HepG2 (cell line): Measurements from ENCODE around the gene DLG4. TPM values are rescaled to one million over a fixed set of nuclear protein-coding genes. Genes with fewer than 3 reads are reported as not detected.

Source experiments
- ATAC-seq: fragments of 200-7000 bp; cut with Tn5 transposase; 3 replicates; pipeline ENCODE4 v1.9.1; 2020; ENCODE audit warnings: mild to moderate bottlenecking, moderate library complexity
- BruUV-seq: library from RNA; stranded (reverse); fragments of 400-500 nt; replicated peaks from 2 replicates; lab custom pipeline; 2021; lab: Mats Ljungman, UMichigan
- CTCF ChIA-PET: fragments of 300-600 bp; formaldehyde crosslinking; extraction: SDS; loops from one replicate; lab custom pipeline; 2021; ENCODE audit warnings: low total read pairs, inconsistent platforms, low intra/inter-chr PET ratio; lab: Yijun Ruan, JAX
- POLR2A ChIA-PET: fragments of 350-600 bp; sonication (Branson Sonifier 250); formaldehyde crosslinking; loops from one replicate; lab custom pipeline; 2020; ENCODE audit warnings: antibody characterized with exemption, inconsistent platforms; lab: Yijun Ruan, JAX
- DNase-seq: peaks from one replicate; pipeline ENCODE4 v3.0.0-alpha.2; 2015; ENCODE audit warnings: low spot score
- FAIRE-seq: peaks from 3 replicates; lab custom pipeline; 2011; peaks lifted over from hg19 to GRCh38; lab: Jason Lieb, UNC
- H2AFZ ChIP-seq: one replicate; pipeline ENCODE4 v1.6.1; 2011; ENCODE audit warnings: low read length, inconsistent platforms
- H3K27ac ChIP-seq: fragments of 300-600 bp; 3 replicates; pipeline ENCODE4 v1.8.0; 2011; ENCODE audit warnings: mixed run types, mild to moderate bottlenecking, mixed read lengths, low read length, inconsistent platforms; ENCODE audit not compliant: insufficient read depth; ENCODE audit errors: extremely low read length
- H3K27me3 ChIP-seq, 2 experiments: fragments of 200-600 bp in 1 of 2; 2 replicates in 1 of 2; 3 replicates in 1 of 2; pipeline versions ENCODE4 v1.6.0 to v1.8.0; 2011; ENCODE audit warnings: low read length in 2 of 2, mild to moderate bottlenecking in 2 of 2, moderate library complexity in 2 of 2, inconsistent platforms in 1 of 2; ENCODE audit not compliant: insufficient read depth in 2 of 2, control insufficient read depth in 1 of 2
- H3K36me3 ChIP-seq, 2 experiments: fragments of 200-600 bp in 1 of 2; replicated peaks in 1 of 2; 2 replicates in 1 of 2; 3 replicates in 1 of 2; pipeline versions ENCODE4 v1.5.1 to v1.8.0; 2011; ENCODE audit warnings: low read length in 2 of 2, inconsistent platforms in 1 of 2; ENCODE audit not compliant: insufficient read depth in 2 of 2, control insufficient read depth in 1 of 2
- H3K4me1 ChIP-seq: 2 replicates; pipeline ENCODE4 v1.5.1; 2012; ENCODE audit warnings: low read length, inconsistent platforms; ENCODE audit not compliant: insufficient read depth
- H3K4me2 ChIP-seq: 2 replicates; pipeline ENCODE4 v1.6.0; 2011; ENCODE audit warnings: low read depth, low read length, inconsistent platforms
- H3K4me3 ChIP-seq, 3 experiments: fragments of 200-600 bp in 1 of 3; sonication (generic), shearing (Covaris generic) in 1 of 3; replicated peaks in 1 of 3; 2 replicates each; pipeline ENCODE4 v1.5.1; 2011 to 2016; ENCODE audit warnings: low read length in 3 of 3, inconsistent platforms in 2 of 3, low read depth in 2 of 3, mild to moderate bottlenecking in 2 of 3, control low read depth in 1 of 3, mixed read lengths in 1 of 3; ENCODE audit not compliant: insufficient read depth in 1 of 3
- H3K79me2 ChIP-seq: one replicate; pipeline ENCODE4 v1.6.1; 2011; ENCODE audit warnings: low read length, inconsistent platforms; ENCODE audit not compliant: insufficient read depth
- H3K9ac ChIP-seq: 2 replicates; pipeline ENCODE4 v1.6.0; 2011; ENCODE audit warnings: mild to moderate bottlenecking, low read depth, low read length, inconsistent platforms; ENCODE audit not compliant: insufficient read depth
- H3K9me3 ChIP-seq: 2 replicates; pipeline ENCODE4 v1.5.1; 2012; ENCODE audit warnings: mild to moderate bottlenecking, low read length
- H4K20me1 ChIP-seq: 2 replicates; pipeline ENCODE4 v1.6.0; 2011; ENCODE audit warnings: inconsistent platforms, mild to moderate bottlenecking, low read length, moderate library complexity; ENCODE audit not compliant: insufficient read depth
- AKAP8 ChIP-seq: sonication (generic); formaldehyde crosslinking; IDR thresholded peaks from 2 replicates; pipeline ENCODE4 v1.5.1; 2020; ENCODE audit warnings: mild to moderate bottlenecking, missing genetic modification reagents
- ATM ChIP-seq: fragments of 450-650 bp; IDR thresholded peaks from 2 replicates; pipeline ENCODE4 v1.7.1; 2017; ENCODE audit warnings: mild to moderate bottlenecking, borderline replicate concordance
- CENPT ChIP-seq: sonication (generic); formaldehyde crosslinking; IDR thresholded peaks from 2 replicates; pipeline ENCODE4 v1.8.0; 2022; ENCODE audit warnings: low read depth, mild to moderate bottlenecking, moderate library complexity, missing genetic modification reagents
- KDM6A ChIP-seq: IDR thresholded peaks from 2 replicates; pipeline ENCODE4 v1.6.1; 2016; ENCODE audit warnings: low read depth
- NCOA1 ChIP-seq: sonication (generic); formaldehyde crosslinking; IDR thresholded peaks from 2 replicates; pipeline ENCODE4 v1.9.0; 2021; ENCODE audit warnings: missing genetic modification reagents
- POGK ChIP-seq: sonication (generic); formaldehyde crosslinking; conservative IDR thresholded peaks from 2 replicates; pipeline ENCODE4 v1.8.0; 2022; ENCODE audit warnings: mild to moderate bottlenecking, moderate library complexity, missing genetic modification reagents
- POGZ ChIP-seq: sonication (generic); formaldehyde crosslinking; IDR thresholded peaks from 2 replicates; pipeline ENCODE4 v1.4.0; 2020; ENCODE audit warnings: mild to moderate bottlenecking, missing genetic modification reagents
- POLR2AphosphoS5 ChIP-seq: IDR thresholded peaks from 2 replicates; pipeline ENCODE4 v1.6.1; 2012; ENCODE audit warnings: low read depth, low read length
- SALL2 ChIP-seq: sonication (generic); formaldehyde crosslinking; IDR thresholded peaks from 2 replicates; pipeline ENCODE4 v1.8.1; 2023; ENCODE audit warnings: mild to moderate bottlenecking, missing genetic modification reagents, inconsistent platforms
- ZFP1 ChIP-seq: IDR thresholded peaks from 2 replicates; pipeline ENCODE4 v1.6.1; 2016
- ZFP36 ChIP-seq: fragments of 150-350 bp; IDR thresholded peaks from 2 replicates; pipeline ENCODE4 v1.6.1; 2018; ENCODE audit warnings: borderline replicate concordance, low read length, low read depth; ENCODE audit not compliant: partially characterized antibody
- ZNF232 ChIP-seq: sonication (generic); formaldehyde crosslinking; IDR thresholded peaks from 2 replicates; pipeline ENCODE4 v1.4.0; 2020; ENCODE audit warnings: missing genetic modification reagents, borderline replicate concordance
- ZNF256 ChIP-seq: sonication (generic); formaldehyde crosslinking; conservative IDR thresholded peaks from 2 replicates; pipeline ENCODE4 v1.4.0; 2020; ENCODE audit warnings: missing genetic modification reagents
- ZNF354B ChIP-seq: sonication (generic); formaldehyde crosslinking; IDR thresholded peaks from 2 replicates; pipeline ENCODE4 v1.8.0; 2022; ENCODE audit warnings: mild to moderate bottlenecking, missing genetic modification reagents
- ZNF7 ChIP-seq: IDR thresholded peaks from 2 replicates; pipeline ENCODE4 v1.6.1; 2016; ENCODE audit warnings: missing biosample characterization, missing genetic modification reagents
- ZNF781 ChIP-seq: sonication (generic); formaldehyde crosslinking; IDR thresholded peaks from 2 replicates; pipeline ENCODE4 v1.5.1; 2020; ENCODE audit warnings: borderline replicate concordance, mild to moderate bottlenecking, missing genetic modification reagents; ENCODE audit errors: not compliant biosample characterization
- WGBS: methylation state at CpG from one replicate; pipeline ENCODE4 v1.1.6; 2017; ENCODE audit warnings: low lambda C conversion rate; 5-methylcytosine and 5-hydroxymethylcytosine counted together
- in situ Hi-C: cut with HindIII; loops from 2 replicates; pipeline ENCODE4 v1.10.0; 2017; ENCODE audit warnings: low pct_unique_long_range_greater_than_20kb; ENCODE audit not compliant: extremely low pct_ligation_motif_present
- intact Hi-C: fragments of 100-400 bp; cut with micrococcal nuclease; formaldehyde crosslinking; loops from one replicate; pipeline ENCODE4 v1.10.0; 2022; ENCODE audit not compliant: unreplicated experiment
- polyA plus RNA-seq, 8 experiments: library from polyadenylated mRNA; depleted of rRNA in 3 of 8; stranded (reverse) in 7 of 8; unstranded in 1 of 8; fragments of >200 nt; fragmentation: Illumina TruSeq in 4 of 8; extraction: Trizol in 4 of 8; gene quantifications; 2 replicates each; pipeline versions ENCODE4 v1.2.1 to v1.2.3, GENCODE V29; 2011 to 2016; ENCODE audit warnings: low read depth in 4 of 8, missing spikeins in 1 of 8, mixed read lengths in 1 of 8; ENCODE audit not compliant: insufficient read depth in 1 of 8
- total RNA-seq, 5 experiments: library from RNA; depleted of rRNA; stranded (reverse); fragments of >200 nt; fragmentation: Illumina TruSeq; extraction: Trizol; gene quantifications; 2 replicates each; pipeline ENCODE4 v1.2.3, GENCODE V29; 2016; ENCODE audit warnings: low read depth in 1 of 5
- TF ChIP-seq, protein P1 (sequence below): IDR thresholded peaks from 2 replicates; pipeline ENCODE4 v1.6.1; 2016; ENCODE audit warnings: control low read depth
- TF ChIP-seq, protein P2 (sequence below): sonication (generic); formaldehyde crosslinking; IDR thresholded peaks from 2 replicates; pipeline ENCODE4 v1.5.0; 2020; ENCODE audit warnings: mild to moderate bottlenecking, missing genetic modification reagents, borderline replicate concordance

DLG4 gene
- total and polyA plus RNA-seq, 2 of the 13 experiments (the other 11 are each of a cell fraction or from before 2014, with no cell fraction given), result 0.71 to 4.3 TPM

GRCh38 chr17:7236808-7237207 lies 17.2 kb upstream of the DLG4 start:
- ATAC-seq, result no peak
- Histone ChIP-seq H3K4me3 (no peak overlapping the region), H4K20me1 (peaks cover 12% of the 10 kb centered on the region; the same call in 1 of the 2 replicates), H3K79me2 (peaks cover 66% of the 10 kb centered on the region), H3K4me1 (peaks cover 58% of the 10 kb centered on the region), H3K27ac (peak overlapping the region; percentile 88), H3K9me3 (no peaks in the 10 kb centered on the region), H3K9ac (peak overlapping the region; percentile 96; the same call in 1 of the 2 replicates), H3K36me3 (peaks cover 10 to 26% of the 10 kb centered on the region in 2 experiments), H2AFZ (no peak overlapping the region), H3K4me2 (peak overlapping the region; percentile 84), H3K27me3 (no peaks in the 10 kb centered on the region; a peak in 1 of 5 replicates)
- no peak for DNase-seq
- ChIA-PET CTCF (no interaction called here), POLR2A (interaction anchor here (1.1 to 8.9 kb wide), 5 partner anchors 14 to 58 kb away, joined by 3 to 140 read pairs (median 5); partner anchors contain the start of genes ACADVL, ASGR1 and DLG4)
- FAIRE-seq, result no peak
- in situ Hi-C loops, result no loop called here
- TF ChIP-seq POGK (CRISPR knock-in tag) (no peak), ZNF781 (CRISPR knock-in tag) (no peak), POGZ (CRISPR knock-in tag) (no peak), SALL2 (CRISPR knock-in tag) (no peak), NCOA1 (CRISPR knock-in tag) (no peak), CENPT (CRISPR knock-in tag) (no peak), AKAP8 (CRISPR knock-in tag) (no peak), ZNF256 (CRISPR knock-in tag) (no peak), KDM6A (CRISPR knock-in tag) (no peak), POLR2AphosphoS5 (no peak), ATM (no peak), ZFP36 (no peak), ZNF354B (CRISPR knock-in tag) (no peak), ZNF232 (no peak), ZFP1 (CRISPR knock-in tag) (no peak), ZNF7 (CRISPR knock-in tag) (no peak)
- TF ChIP-seq, protein P1, sequence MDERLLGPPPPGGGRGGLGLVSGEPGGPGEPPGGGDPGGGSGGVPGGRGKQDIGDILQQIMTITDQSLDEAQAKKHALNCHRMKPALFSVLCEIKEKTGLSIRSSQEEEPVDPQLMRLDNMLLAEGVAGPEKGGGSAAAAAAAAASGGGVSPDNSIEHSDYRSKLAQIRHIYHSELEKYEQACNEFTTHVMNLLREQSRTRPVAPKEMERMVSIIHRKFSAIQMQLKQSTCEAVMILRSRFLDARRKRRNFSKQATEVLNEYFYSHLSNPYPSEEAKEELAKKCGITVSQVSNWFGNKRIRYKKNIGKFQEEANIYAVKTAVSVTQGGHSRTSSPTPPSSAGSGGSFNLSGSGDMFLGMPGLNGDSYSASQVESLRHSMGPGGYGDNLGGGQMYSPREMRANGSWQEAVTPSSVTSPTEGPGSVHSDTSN (CRISPR knock-in tag), result no peak
- TF ChIP-seq, protein P2, sequence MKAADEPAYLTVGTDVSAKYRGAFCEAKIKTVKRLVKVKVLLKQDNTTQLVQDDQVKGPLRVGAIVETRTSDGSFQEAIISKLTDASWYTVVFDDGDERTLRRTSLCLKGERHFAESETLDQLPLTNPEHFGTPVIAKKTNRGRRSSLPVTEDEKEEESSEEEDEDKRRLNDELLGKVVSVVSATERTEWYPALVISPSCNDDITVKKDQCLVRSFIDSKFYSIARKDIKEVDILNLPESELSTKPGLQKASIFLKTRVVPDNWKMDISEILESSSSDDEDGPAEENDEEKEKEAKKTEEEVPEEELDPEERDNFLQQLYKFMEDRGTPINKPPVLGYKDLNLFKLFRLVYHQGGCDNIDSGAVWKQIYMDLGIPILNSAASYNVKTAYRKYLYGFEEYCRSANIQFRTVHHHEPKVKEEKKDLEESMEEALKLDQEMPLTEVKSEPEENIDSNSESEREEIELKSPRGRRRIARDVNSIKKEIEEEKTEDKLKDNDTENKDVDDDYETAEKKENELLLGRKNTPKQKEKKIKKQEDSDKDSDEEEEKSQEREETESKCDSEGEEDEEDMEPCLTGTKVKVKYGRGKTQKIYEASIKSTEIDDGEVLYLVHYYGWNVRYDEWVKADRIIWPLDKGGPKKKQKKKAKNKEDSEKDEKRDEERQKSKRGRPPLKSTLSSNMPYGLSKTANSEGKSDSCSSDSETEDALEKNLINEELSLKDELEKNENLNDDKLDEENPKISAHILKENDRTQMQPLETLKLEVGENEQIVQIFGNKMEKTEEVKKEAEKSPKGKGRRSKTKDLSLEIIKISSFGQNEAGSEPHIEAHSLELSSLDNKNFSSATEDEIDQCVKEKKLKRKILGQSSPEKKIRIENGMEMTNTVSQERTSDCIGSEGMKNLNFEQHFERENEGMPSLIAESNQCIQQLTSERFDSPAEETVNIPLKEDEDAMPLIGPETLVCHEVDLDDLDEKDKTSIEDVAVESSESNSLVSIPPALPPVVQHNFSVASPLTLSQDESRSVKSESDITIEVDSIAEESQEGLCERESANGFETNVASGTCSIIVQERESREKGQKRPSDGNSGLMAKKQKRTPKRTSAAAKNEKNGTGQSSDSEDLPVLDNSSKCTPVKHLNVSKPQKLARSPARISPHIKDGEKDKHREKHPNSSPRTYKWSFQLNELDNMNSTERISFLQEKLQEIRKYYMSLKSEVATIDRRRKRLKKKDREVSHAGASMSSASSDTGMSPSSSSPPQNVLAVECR (CRISPR knock-in tag), result no peak
- no TSS peak for BruUV-seq
- intact Hi-C loops, result loop anchor here (10.0 kb wide), 1 partner anchor 62 kb away; the partner anchor contains the start of gene ASGR1
- 94% methylated on average over 6 of the region's 6 CpGs for WGBS
